ENCODE measurements around the gene ASXL1. TPM values are rescaled to one million over a fixed set of nuclear protein-coding genes. Genes with fewer than 3 reads are reported as not detected.

Gene ASXL1
- total RNA-seq, 1 donor from 2014 or later: 145 TPM

- no peak overlapping the region for H3K4me3 Mint-ChIP-seq (ENCODE audit: low read depth)
- DNase-seq (ENCODE audit: low spot score): no peak
- H3K27ac Mint-ChIP-seq: no peak overlapping the region
- no peaks in the 10 kb centered on the region for H3K36me3 Mint-ChIP-seq (ENCODE audit: low read depth)
- H3K4me1 Mint-ChIP-seq (ENCODE audit: low read depth): no peaks in the 10 kb centered on the region
- no peaks in the 10 kb centered on the region for H3K9me3 Mint-ChIP-seq
- no peaks in the 10 kb centered on the region for H3K27me3 Mint-ChIP-seq (ENCODE audit: low read depth)
- intact Hi-C loops (cut with micrococcal nuclease): no loop called here
These were observed 109.6 kb downstream of the ASXL1 start for GRCh38 chr20:32467506-32468312.

DNA sequence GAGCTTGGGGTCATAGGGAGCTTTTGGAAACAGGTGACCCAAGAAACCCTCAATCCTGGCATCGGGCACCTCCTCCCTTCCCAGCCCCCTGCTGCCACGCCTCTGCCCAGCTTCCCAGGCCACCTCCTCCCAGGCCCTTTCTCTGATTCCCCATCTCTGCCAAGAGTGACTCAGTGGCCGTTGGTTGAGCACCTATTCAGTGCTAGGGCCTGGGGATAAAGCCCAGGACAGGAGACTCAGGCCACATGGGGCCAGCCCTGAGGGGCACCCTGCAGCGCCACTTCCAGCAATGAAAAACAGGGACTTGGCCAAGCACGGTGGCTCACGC, 110.1 kb downstream of the ASXL1 start:
- Mint-ChIP-seq H3K4me3 (ENCODE audit: low read depth) (no peak overlapping the region), H3K4me1 (ENCODE audit: low read depth) (no peaks in the 10 kb centered on the region), H3K9me3 (no peaks in the 10 kb centered on the region), H3K27me3 (ENCODE audit: low read depth) (no peaks in the 10 kb centered on the region), H3K36me3 (ENCODE audit: low read depth) (no peaks in the 10 kb centered on the region), H3K27ac (no peak overlapping the region)
- DNase-seq (ENCODE audit: low spot score): no peak
- intact Hi-C loops (cut with micrococcal nuclease): no loop called here

DNA sequence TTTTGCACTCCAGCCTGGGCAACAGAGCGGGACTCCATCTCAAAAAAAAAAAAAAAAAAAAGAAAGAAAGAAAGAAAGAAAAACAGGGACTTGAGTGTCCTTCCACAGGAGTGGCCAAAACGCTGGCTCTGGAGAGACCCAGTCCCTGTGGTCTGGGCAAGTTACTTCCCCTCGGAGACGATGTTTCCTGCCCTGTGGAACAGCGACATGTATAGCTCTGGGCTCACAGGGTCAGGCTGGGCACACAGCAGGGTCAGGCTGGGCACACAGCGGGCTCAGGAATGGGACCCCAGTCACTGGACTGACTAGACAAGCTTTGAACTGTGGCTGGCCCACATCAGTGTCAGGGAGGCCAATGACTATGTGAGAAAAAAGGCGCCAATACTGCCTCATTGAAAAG, 110.7 kb downstream of the ASXL1 start:
- H3K27ac Mint-ChIP-seq: no peak overlapping the region
- H3K9me3 Mint-ChIP-seq: no peaks in the 10 kb centered on the region
- no peaks in the 10 kb centered on the region for H3K36me3 Mint-ChIP-seq (ENCODE audit: low read depth)
- intact Hi-C loops (cut with micrococcal nuclease): no loop called here
- no peaks in the 10 kb centered on the region for H3K27me3 Mint-ChIP-seq (ENCODE audit: low read depth)
- H3K4me3 Mint-ChIP-seq (ENCODE audit: low read depth): no peak overlapping the region
- H3K4me1 Mint-ChIP-seq (ENCODE audit: low read depth): no peaks in the 10 kb centered on the region
- DNase-seq (ENCODE audit: low spot score): no peak

DNA sequence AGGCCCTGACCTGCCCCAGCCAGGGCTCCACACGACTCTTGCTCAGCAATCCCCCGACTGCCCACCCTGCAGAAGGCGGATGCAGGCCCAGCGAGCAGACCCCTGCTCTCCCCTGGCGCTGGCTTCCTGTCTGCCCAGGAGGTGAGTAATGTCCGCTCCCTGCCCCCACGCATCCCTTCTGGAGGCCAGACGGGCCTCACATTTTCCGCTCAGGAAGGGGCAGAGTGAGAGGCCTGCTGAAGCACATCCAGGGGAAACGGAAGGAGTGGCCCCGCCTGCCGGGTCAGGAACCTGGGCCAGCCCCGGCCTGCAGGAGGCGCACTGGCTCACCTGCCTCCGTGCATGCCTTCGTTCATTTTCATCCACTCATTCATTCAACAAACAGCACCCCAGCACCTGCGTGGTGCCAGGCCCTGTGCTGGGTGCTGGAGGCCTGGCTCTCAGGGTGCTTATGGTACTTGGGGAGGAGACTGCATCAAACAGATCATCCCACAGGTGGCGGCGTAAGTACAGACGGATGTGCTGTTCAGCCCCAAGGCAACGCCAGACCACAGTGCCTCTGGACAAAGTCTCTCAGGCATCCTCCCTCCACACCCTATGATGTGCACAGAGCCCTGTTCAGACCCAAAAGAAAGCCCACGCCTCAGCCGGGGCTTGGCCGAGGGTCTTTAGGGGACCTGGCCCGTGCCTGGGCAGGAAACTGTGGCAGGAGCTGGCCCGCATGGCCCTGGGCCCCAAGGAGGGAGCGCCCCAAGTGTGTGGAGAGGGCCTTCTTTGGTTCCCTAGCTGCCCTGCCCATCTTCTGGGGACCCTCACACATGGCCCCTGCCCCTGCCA, 112.1 kb downstream of the ASXL1 start:
- H3K4me3 Mint-ChIP-seq (ENCODE audit: low read depth): no peak overlapping the region
- H3K4me1 Mint-ChIP-seq (ENCODE audit: low read depth): no peaks in the 10 kb centered on the region
- H3K27me3 Mint-ChIP-seq (ENCODE audit: low read depth): no peaks in the 10 kb centered on the region
- no peaks in the 10 kb centered on the region for H3K36me3 Mint-ChIP-seq (ENCODE audit: low read depth)
- intact Hi-C loops (cut with micrococcal nuclease): no loop called here
- DNase-seq (ENCODE audit: low spot score): no peak
- H3K9me3 Mint-ChIP-seq: no peaks in the 10 kb centered on the region
- H3K27ac Mint-ChIP-seq: no peak overlapping the region

- intact Hi-C loops (cut with micrococcal nuclease): no loop called here
- no peaks in the 10 kb centered on the region for H3K27me3 Mint-ChIP-seq (ENCODE audit: low read depth)
- H3K4me3 Mint-ChIP-seq (ENCODE audit: low read depth): no peak overlapping the region
- H3K9me3 Mint-ChIP-seq: no peaks in the 10 kb centered on the region
- no peak for DNase-seq (ENCODE audit: low spot score)
- H3K36me3 Mint-ChIP-seq (ENCODE audit: low read depth): no peaks in the 10 kb centered on the region
- H3K27ac Mint-ChIP-seq: no peak overlapping the region
- peaks cover under 1% of the 10 kb centered on the region for H3K4me1 Mint-ChIP-seq (ENCODE audit: low read depth)
These were observed 112.8 kb downstream of the ASXL1 start for GRCh38 chr20:32470940-32471339.

- no peak overlapping the region for H3K27ac Mint-ChIP-seq
- H3K36me3 Mint-ChIP-seq (ENCODE audit: low read depth): no peaks in the 10 kb centered on the region
- DNase-seq (ENCODE audit: low spot score): no peak
- no peaks in the 10 kb centered on the region for H3K9me3 Mint-ChIP-seq
- H3K4me1 Mint-ChIP-seq (ENCODE audit: low read depth): peaks cover 2% of the 10 kb centered on the region
- intact Hi-C loops (cut with micrococcal nuclease): no loop called here
- H3K27me3 Mint-ChIP-seq (ENCODE audit: low read depth): no peaks in the 10 kb centered on the region
- no peak overlapping the region for H3K4me3 Mint-ChIP-seq (ENCODE audit: low read depth)
These were observed 114.6 kb downstream of the ASXL1 start for GRCh38 chr20:32472581-32473207.

DNA sequence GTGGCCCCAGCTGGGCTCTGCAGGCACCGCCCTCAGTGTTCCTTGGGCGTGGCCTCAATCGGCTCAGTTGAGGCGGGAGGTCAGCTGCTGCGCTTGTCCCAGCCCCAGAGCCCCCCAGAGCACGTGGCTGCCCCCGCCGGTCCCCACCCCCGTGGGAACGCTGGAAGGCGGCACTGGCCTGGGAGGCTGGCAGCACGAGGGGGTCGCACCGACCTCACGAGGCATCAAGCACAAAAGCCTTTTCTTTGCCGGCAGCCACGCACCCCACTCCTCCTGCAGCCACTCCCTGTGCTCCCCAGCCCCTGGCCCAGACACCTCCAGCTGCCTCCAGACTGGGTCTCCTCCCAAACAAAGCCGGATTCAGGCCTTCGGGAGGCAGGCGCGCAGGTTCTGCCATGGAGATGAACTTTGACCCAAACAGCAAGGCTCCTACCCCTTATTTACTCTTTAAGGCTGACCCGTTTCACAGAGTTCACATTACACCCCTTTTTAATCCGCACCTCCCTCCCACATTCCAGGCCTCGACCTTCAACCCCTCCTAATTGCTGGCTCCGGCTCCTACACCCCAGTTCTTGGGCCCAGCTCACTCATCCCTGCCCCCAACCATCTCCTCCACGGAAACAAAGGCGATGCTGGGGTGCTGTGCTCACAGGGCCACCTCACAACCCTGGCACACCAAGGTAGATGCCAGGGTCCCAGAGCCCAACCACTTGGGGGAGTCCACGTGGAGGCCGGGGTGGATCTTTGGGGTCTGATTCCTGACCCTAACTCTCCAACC, 115.3 kb downstream of the ASXL1 start:
- no peak overlapping the region for H3K27ac Mint-ChIP-seq
- intact Hi-C loops (cut with micrococcal nuclease): no loop called here
- no peaks in the 10 kb centered on the region for H3K9me3 Mint-ChIP-seq
- H3K27me3 Mint-ChIP-seq (ENCODE audit: low read depth): no peaks in the 10 kb centered on the region
- H3K4me3 Mint-ChIP-seq (ENCODE audit: low read depth): no peak overlapping the region
- H3K36me3 Mint-ChIP-seq (ENCODE audit: low read depth): no peaks in the 10 kb centered on the region
- no peak for DNase-seq (ENCODE audit: low spot score)
- H3K4me1 Mint-ChIP-seq (ENCODE audit: low read depth): peaks cover 2% of the 10 kb centered on the region

GRCh38 chr20:32474009-32474716, 116.0 kb downstream of the ASXL1 start:
- Mint-ChIP-seq H3K27me3 (ENCODE audit: low read depth) (no peaks in the 10 kb centered on the region), H3K4me3 (ENCODE audit: low read depth) (no peak overlapping the region), H3K27ac (no peak overlapping the region), H3K36me3 (ENCODE audit: low read depth) (no peaks in the 10 kb centered on the region), H3K9me3 (no peaks in the 10 kb centered on the region), H3K4me1 (ENCODE audit: low read depth) (peaks cover 2% of the 10 kb centered on the region)
- DNase-seq (ENCODE audit: low spot score): no peak
- intact Hi-C loops (cut with micrococcal nuclease): no loop called here

GRCh38 chr20:32474717-32474966, 116.5 kb downstream of the ASXL1 start:
- no peaks in the 10 kb centered on the region for H3K27me3 Mint-ChIP-seq (ENCODE audit: low read depth)
- H3K36me3 Mint-ChIP-seq (ENCODE audit: low read depth): no peaks in the 10 kb centered on the region
- no peak overlapping the region for H3K4me3 Mint-ChIP-seq (ENCODE audit: low read depth)
- intact Hi-C loops (cut with micrococcal nuclease): no loop called here
- H3K27ac Mint-ChIP-seq: no peak overlapping the region
- peaks cover 2% of the 10 kb centered on the region for H3K4me1 Mint-ChIP-seq (ENCODE audit: low read depth)
- no peaks in the 10 kb centered on the region for H3K9me3 Mint-ChIP-seq
- DNase-seq (ENCODE audit: low spot score): no peak

DNA sequence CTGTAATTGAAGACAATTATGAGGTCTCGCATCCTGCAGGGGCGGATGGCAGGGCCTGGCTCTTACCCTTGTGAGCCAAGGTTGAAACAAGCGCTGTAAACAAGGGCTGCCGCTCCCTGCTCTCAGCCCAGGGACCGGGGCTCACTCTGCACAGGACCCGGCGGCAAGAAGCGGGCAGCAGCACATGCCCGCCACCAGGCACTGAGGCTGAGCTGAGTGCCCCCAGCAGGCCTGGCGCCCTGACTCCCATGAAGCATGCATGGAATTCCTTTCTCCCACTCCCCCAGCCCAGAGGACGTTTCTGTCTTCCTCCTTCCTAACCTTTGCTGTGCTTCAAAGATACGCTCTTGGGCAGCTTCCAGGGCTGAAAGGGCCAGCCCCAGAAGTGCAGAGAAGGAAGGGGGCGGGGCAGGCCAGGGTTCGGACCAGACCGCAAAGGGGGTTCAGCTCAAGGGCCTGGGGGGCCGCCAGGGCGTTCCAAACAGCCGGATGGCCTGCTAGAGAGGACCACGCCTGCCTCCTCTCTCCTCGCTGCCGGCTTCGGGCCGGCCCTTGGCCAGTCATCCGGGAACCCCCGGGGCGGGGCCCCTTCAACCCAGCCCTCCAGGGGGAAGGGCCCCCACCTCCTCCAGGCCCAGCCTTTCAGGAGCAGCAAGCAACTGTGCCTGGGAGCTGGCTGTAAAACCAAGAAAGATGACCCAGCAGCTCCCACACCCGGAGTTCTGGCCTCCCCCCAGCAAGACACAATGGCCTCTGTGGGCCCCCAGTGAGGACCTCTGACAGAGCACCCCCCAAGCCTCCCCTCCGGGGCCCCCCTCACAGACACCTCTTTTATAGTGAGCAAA, 117.1 kb downstream of the ASXL1 start:
- Mint-ChIP-seq H3K36me3 (ENCODE audit: low read depth) (no peaks in the 10 kb centered on the region), H3K27ac (no peak overlapping the region)

GRCh38 chr20:32476684-32477593, 118.8 kb downstream of the ASXL1 start:
- H3K27ac Mint-ChIP-seq: no peak overlapping the region
- H3K4me3 Mint-ChIP-seq (ENCODE audit: low read depth): no peak overlapping the region
- H3K9me3 Mint-ChIP-seq: no peaks in the 10 kb centered on the region
- H3K27me3 Mint-ChIP-seq (ENCODE audit: low read depth): no peaks in the 10 kb centered on the region
- no peak for DNase-seq (ENCODE audit: low spot score)
- intact Hi-C loops (cut with micrococcal nuclease): no loop called here
- H3K36me3 Mint-ChIP-seq (ENCODE audit: low read depth): no peaks in the 10 kb centered on the region
- peaks cover 2% of the 10 kb centered on the region for H3K4me1 Mint-ChIP-seq (ENCODE audit: low read depth)

More for the DNA sequence above, 117.1 kb downstream of the ASXL1 start:
- no peak for DNase-seq (ENCODE audit: low spot score)
- H3K9me3 Mint-ChIP-seq: no peaks in the 10 kb centered on the region
- H3K27me3 Mint-ChIP-seq (ENCODE audit: low read depth): no peaks in the 10 kb centered on the region
- peaks cover 2% of the 10 kb centered on the region for H3K4me1 Mint-ChIP-seq (ENCODE audit: low read depth)
- intact Hi-C loops (cut with micrococcal nuclease): no loop called here
- no peak overlapping the region for H3K4me3 Mint-ChIP-seq (ENCODE audit: low read depth)

Measured in activated T-helper 2 cell treated with anti-CD3 and anti-CD28 coated beads, Interferon-gamma antibody, Interleukin-2, Interleukin-4, amounts not matched to agents 10 μg/mL and 5 μg/mL and 100 μg/mL, durations not matched to agents 14 hours and 24 hours and 36 hours (primary cell).